ENCODE measurements around the gene GNA14. TPM values are rescaled to one million over a fixed set of nuclear protein-coding genes. Genes with fewer than 3 reads are reported as not detected.

The GNA14 gene
- total and polyA plus RNA-seq, 12 donors: 0.75 to 4.8 (median 1.7) TPM

DNA sequence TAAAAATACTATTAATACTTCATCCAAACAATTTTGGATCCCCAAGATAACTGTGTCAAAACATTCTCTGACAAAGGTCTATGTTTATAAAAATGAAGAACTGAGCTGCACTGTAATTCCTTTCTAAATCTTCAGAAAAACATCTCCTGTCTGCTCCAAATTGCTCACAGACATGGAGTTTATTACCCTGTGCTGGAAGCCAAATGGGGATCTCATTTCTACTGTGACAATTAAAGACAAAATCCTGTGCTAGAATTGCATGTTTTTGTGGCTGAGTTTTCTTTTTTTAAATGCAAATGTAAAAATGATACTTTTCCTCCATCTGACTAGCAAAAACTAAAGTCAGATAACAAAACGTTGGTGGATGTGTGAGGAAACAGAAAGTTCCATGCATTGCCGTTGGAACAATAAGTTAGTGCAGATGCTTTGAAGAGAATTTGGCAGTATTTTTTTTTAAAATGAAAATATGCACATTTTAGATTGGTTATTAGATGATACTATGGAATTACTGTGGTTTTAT, 93.5 kb downstream of the GNA14 start:
- 45 to 56% methylated on average over 2 of the region's 2 CpGs for WGBS, 2 donors
- TF ChIP-seq, protein P1, sequence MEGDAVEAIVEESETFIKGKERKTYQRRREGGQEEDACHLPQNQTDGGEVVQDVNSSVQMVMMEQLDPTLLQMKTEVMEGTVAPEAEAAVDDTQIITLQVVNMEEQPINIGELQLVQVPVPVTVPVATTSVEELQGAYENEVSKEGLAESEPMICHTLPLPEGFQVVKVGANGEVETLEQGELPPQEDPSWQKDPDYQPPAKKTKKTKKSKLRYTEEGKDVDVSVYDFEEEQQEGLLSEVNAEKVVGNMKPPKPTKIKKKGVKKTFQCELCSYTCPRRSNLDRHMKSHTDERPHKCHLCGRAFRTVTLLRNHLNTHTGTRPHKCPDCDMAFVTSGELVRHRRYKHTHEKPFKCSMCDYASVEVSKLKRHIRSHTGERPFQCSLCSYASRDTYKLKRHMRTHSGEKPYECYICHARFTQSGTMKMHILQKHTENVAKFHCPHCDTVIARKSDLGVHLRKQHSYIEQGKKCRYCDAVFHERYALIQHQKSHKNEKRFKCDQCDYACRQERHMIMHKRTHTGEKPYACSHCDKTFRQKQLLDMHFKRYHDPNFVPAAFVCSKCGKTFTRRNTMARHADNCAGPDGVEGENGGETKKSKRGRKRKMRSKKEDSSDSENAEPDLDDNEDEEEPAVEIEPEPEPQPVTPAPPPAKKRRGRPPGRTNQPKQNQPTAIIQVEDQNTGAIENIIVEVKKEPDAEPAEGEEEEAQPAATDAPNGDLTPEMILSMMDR (IDR thresholded peaks at IDR 0.05): no peak
- Histone ChIP-seq H3K4me1 (no peaks in the 10 kb centered on the region), H3K27me3 (no peaks in the 10 kb centered on the region), H3K9me3 (no peaks in the 10 kb centered on the region), H3K27ac (no peak overlapping the region), H3K4me3 (no peak overlapping the region), H3K36me3 (no peaks in the 10 kb centered on the region)
- ATAC-seq: no peak
- intact Hi-C loops (cut with DNase I): loop anchor here in 1 of 10 donors (10.0 kb wide), 1 partner anchor 90 kb away; the partner anchor contains the start of gene GNA14
- no peak for DNase-seq

GRCh38 chr9:77547106-77547730, 100.9 kb downstream of the GNA14 start:
- ATAC-seq (no peak), DNase-seq (no peak)
- H3K9me3 ChIP-seq: peaks cover 0 to 7% (median 0%) of the 10 kb centered on the region in 11 donors
- intact Hi-C loops (cut with DNase I): no loop called here
- TF ChIP-seq, protein P1 (IDR thresholded peaks at IDR 0.05): no peak
- WGBS, 2 donors: 61 to 62% methylated on average over 5 of the region's 5 CpGs
- H3K4me1 ChIP-seq: no peaks in the 10 kb centered on the region
- H3K36me3 ChIP-seq: no peaks in the 10 kb centered on the region
- no peak overlapping the region for H3K4me3 ChIP-seq
- no peak overlapping the region for H3K27ac ChIP-seq
- no peaks in the 10 kb centered on the region for H3K27me3 ChIP-seq

DNA sequence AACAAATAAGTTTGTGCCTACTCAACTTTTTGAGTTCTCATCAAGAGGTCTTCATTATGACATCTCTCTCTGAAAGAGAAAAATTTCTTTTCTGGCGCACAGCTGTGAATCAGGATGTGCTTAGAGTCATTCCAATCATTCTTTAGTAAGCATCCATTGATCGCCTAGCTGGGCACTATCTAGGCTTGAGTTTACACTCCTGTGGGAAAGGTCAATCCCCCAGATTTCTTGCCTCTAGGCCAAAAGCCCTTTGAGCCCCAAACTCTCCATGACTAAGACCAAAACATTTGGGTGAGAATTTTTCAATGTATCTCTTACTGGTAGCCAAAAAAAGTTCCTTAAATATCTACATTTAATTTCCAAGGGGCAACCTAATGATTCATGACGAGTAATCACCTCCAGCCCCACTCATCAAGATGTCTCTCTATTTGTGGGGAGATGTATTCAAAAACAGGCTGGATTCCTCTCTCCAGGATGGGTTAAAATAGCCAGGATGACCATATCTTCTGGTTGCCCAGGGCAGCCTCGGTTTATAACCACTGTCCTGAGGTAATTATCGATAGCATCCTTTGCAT, 101.7 kb downstream of the GNA14 start:
- no peaks in the 10 kb centered on the region for H3K36me3 ChIP-seq
- TF ChIP-seq, protein P1 (IDR thresholded peaks at IDR 0.05): no peak
- H3K27me3 ChIP-seq: no peaks in the 10 kb centered on the region
- ATAC-seq (no peak), DNase-seq (no peak)
- H3K4me3 ChIP-seq: no peak overlapping the region
- 87 to 88% methylated on average over 5 of the region's 5 CpGs for WGBS, 2 donors
- intact Hi-C loops (cut with DNase I): no loop called here
- H3K4me1 ChIP-seq: no peaks in the 10 kb centered on the region
- no peak overlapping the region for H3K27ac ChIP-seq
- H3K9me3 ChIP-seq: peaks cover 0 to 15% (median 4%) of the 10 kb centered on the region in 11 donors

DNA sequence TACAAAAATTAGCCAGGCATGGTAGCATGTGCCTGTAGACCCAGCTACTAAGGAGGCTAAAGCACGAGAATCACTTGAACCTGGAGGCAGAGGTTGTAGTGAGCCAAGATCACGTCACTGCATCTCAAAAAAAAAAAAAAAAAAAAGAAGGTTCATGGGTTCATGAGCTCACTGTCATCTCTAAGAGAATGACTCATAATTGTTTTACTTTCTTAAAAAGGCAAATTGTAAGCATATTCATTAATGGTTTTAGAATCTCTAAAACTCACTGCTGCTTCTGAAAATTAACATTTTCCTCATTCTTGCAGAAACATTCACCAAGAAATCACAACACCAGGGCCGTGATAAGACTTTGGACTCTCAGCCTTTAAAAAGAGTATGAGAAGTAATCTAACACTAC, 103.6 kb downstream of the GNA14 start:
- TF ChIP-seq, protein P1 (IDR thresholded peaks at IDR 0.05): no peak
- WGBS, 2 donors: 67 to 75% methylated on average over 3 of the region's 3 CpGs
- Histone ChIP-seq H3K9me3 (peaks cover 0 to 34% (median 17%) of the 10 kb centered on the region in 11 donors), H3K27ac (no peak overlapping the region), H3K27me3 (no peaks in the 10 kb centered on the region), H3K4me1 (no peaks in the 10 kb centered on the region), H3K4me3 (no peak overlapping the region), H3K36me3 (no peaks in the 10 kb centered on the region)
- intact Hi-C loops (cut with DNase I): no loop called here
- ATAC-seq (no peak), DNase-seq (no peak)
